Gastrocnemius medialis (tissue), 4 donors: Measurements from ENCODE around the gene WTAP. TPM values are rescaled to one million over a fixed set of nuclear protein-coding genes. Genes with fewer than 3 reads are reported as not detected.
"Not testable (repeated sequence)": the region's sequence is repeated elsewhere in the genome, so short reads cannot be mapped to it uniquely, and the experiment has no call there.

Source experiments
- ATAC-seq, 2 donors: fragments of 150-250 bp; one replicate each; pipeline ENCODE4 v1.9.1; 2016
- DNase-seq, 2 donors: peaks; one replicate each; pipeline ENCODE4 v3.0.0-alpha.2; 2019
- H3K27ac ChIP-seq, 4 donors: fragments of 200-600 bp; sonication (generic); 1 replicate in 1 of 4; 2 replicates in 3 of 4; pipeline ENCODE4 v1.5.1; 2016 to 2018; ENCODE audit warnings: mild to moderate bottlenecking in 2 of 4, moderate library complexity in 1 of 4
- H3K27me3 ChIP-seq, 3 donors: fragments of 200-600 bp; sonication (generic) in 2 of 3; 1 replicate in 1 of 3; 2 replicates in 2 of 3; pipeline versions ENCODE4 v1.5.1 to v1.6.0; 2016 to 2019; ENCODE audit warnings: mild to moderate bottlenecking in 1 of 3, moderate library complexity in 1 of 3
- H3K36me3 ChIP-seq, 2 donors: fragments of 200-600 bp; sonication (generic) in 1 of 2; one replicate each; pipeline ENCODE4 v1.5.1; 2017 to 2018
- H3K4me1 ChIP-seq, 2 donors: fragments of 200-600 bp; sonication (generic) in 1 of 2; one replicate each; pipeline ENCODE4 v1.5.1; 2016 to 2017; ENCODE audit warnings: mild to moderate bottlenecking in 2 of 2
- H3K4me3 ChIP-seq, 4 donors: fragments of 200-600 bp; sonication (generic) in 3 of 4; 1 replicate in 1 of 4; 2 replicates in 3 of 4; pipeline ENCODE4 v1.5.1; 2016 to 2019; ENCODE audit warnings: mild to moderate bottlenecking in 2 of 4
- H3K9me3 ChIP-seq, 3 donors: fragments of 200-600 bp; sonication (generic) in 2 of 3; 1 replicate in 1 of 3; 2 replicates in 2 of 3; pipeline ENCODE4 v1.5.1; 2016 to 2019
- CTCF ChIP-seq, 5 experiments: fragments of 450-650 bp in 3 of 5; fragments of 200-600 bp in 2 of 5; sonication (generic) in 2 of 5; IDR thresholded peaks in 4 of 5; conservative IDR thresholded peaks in 1 of 5; 1 replicate in 4 of 5; 2 replicates in 1 of 5; pipeline ENCODE4 v1.5.1; 2016 to 2019; ENCODE audit warnings: antibody characterized with exemption in 5 of 5, mild to moderate bottlenecking in 3 of 5, moderate library complexity in 3 of 5
- POLR2A ChIP-seq, 2 donors: fragments of 450-650 bp; IDR thresholded peaks; one replicate each; pipeline ENCODE4 v1.6.1; 2017; ENCODE audit warnings: antibody characterized with exemption in 2 of 2, mild to moderate bottlenecking in 2 of 2, moderate library complexity in 2 of 2
- in situ Hi-C, 4 donors: fragments of 200-750 bp; cut with MboI; loops; one replicate each; pipeline versions ENCODE4 v1.15.0 to v1.8.0; 2017; ENCODE audit warnings: low sequenced_read_pairs in 4 of 4
- intact Hi-C: fragments of 100-400 bp; cut with DNase I; formaldehyde crosslinking; loops from one replicate; pipeline ENCODE4 v1.15.1; 2023; ENCODE audit warnings: low total_unique reads
- total RNA-seq, 4 donors: library from RNA; depleted of rRNA; stranded (reverse); fragments of >200 nt; gene quantifications; one replicate each; pipeline versions ENCODE4 v1.1.0 to v1.2.3, GENCODE V29; 2016

WTAP gene
- total RNA-seq, 4 donors from 2014 or later: 147 to 238 (median 193) TPM

GRCh38 chr6:159790149-159790955 is 63.0 kb downstream of the WTAP start, which contains the start of gene MRPL18:
TSS of gene MRPL18 (plus strand) at chr6:159790467. CDS start at chr6:159790588, 121 bp downstream.
- peaks cover 0 to 45% of the 10 kb centered on the region in 2 donors for H3K36me3 ChIP-seq
- no peaks in the 10 kb centered on the region for H3K27me3 ChIP-seq
- H3K9me3 ChIP-seq: no peaks in the 10 kb centered on the region
- TF ChIP-seq CTCF (IDR thresholded peaks at IDR 0.05 in 4 of 5, conservative IDR thresholded peaks at IDR 0.05 in 1 of 5): no peak
- TF ChIP-seq POLR2A (IDR thresholded peaks at IDR 0.05): peak; percentile 29 to 60
- DNase-seq (peak; percentile 95 to 96), ATAC-seq (peak; percentile 87)
- H3K4me3 ChIP-seq: peak within 1 kb of the TSS; percentile 94 to 99 (median 94)
- H3K4me1 ChIP-seq: peaks cover 38 to 41% of the 10 kb centered on the region in 2 donors
- H3K27ac ChIP-seq: peak within 1 kb of the TSS; percentile 94 to 100 (median 96)
- in situ Hi-C loops: loop anchor here in 2 of 4 donors (5.0 to 10.0 kb wide), 2 partner anchors 63 to 96 kb away; partner anchors contain the start of genes SOD2 (in 1 of the 2) and WTAP (in 1 of the 2)
- intact Hi-C loops: no loop called here

- no peak for TF ChIP-seq CTCF (IDR thresholded peaks at IDR 0.05 in 4 of 5, conservative IDR thresholded peaks at IDR 0.05 in 1 of 5)
- TF ChIP-seq POLR2A (IDR thresholded peaks at IDR 0.05): no peak
- Histone ChIP-seq H3K4me1 (peaks cover 38% of the 10 kb centered on the region in 2 donors), H3K27me3 (no peaks in the 10 kb centered on the region), H3K9me3 (no peaks in the 10 kb centered on the region), H3K36me3 (peaks cover 0 to 45% of the 10 kb centered on the region in 2 donors), H3K4me3 (peak overlapping the region; percentile 65 to 95 (median 87)), H3K27ac (peak overlapping the region; percentile 94 to 100 (median 96))
- no peak for DNase-seq
- intact Hi-C loops (no loop called here), in situ Hi-C loops (loop anchor here in 2 of 4 donors (5.0 to 10.0 kb wide), 2 partner anchors 64 to 96 kb away; partner anchors contain the start of genes SOD2 (in 1 of the 2) and WTAP (in 1 of the 2))
- ATAC-seq: no peak
Measured at GRCh38 chr6:159790956-159791598, 63.8 kb downstream of the WTAP start.

GRCh38 chr6:159794976-159795375 is 67.7 kb downstream of the WTAP start:
- H3K27me3 ChIP-seq, H3K9me3 ChIP-seq, intact Hi-C loops, H3K4me3 ChIP-seq, ATAC-seq, H3K27ac ChIP-seq, DNase-seq: not testable (repeated sequence)
- peaks cover 18 to 19% of the 10 kb centered on the region in 2 donors for H3K4me1 ChIP-seq
- peaks cover 0 to 60% of the 10 kb centered on the region in 2 donors for H3K36me3 ChIP-seq
- in situ Hi-C loops: loop anchor here in 2 of 4 donors (5.0 to 10.0 kb wide), 2 partner anchors 68 to 100 kb away; partner anchors contain the start of genes SOD2 (in 1 of the 2) and WTAP (in 1 of the 2)

- Histone ChIP-seq H3K9me3 (no peaks in the 10 kb centered on the region), H3K36me3 (peaks cover 0 to 54% of the 10 kb centered on the region in 2 donors), H3K4me3 (no peak overlapping the region), H3K4me1 (peaks cover under 1 to 2% of the 10 kb centered on the region in 2 donors), H3K27me3 (no peaks in the 10 kb centered on the region), H3K27ac (no peak overlapping the region)
- DNase-seq (no peak), ATAC-seq (no peak)
- TF ChIP-seq CTCF (IDR thresholded peaks at IDR 0.05 in 4 of 5, conservative IDR thresholded peaks at IDR 0.05 in 1 of 5) (no peak), POLR2A (IDR thresholded peaks at IDR 0.05) (no peak)
- in situ Hi-C loops: loop anchor here in 1 of 4 donors (10.0 kb wide), 1 partner anchor 103 kb away; the partner anchor contains the start of gene SOD2
- intact Hi-C loops: no loop called here
Measured at GRCh38 chr6:159797554-159797953, 70.2 kb downstream of the WTAP start.
